ENCODE data around the gene TFDP1.

- TF ChIP-seq CTCF (IDR thresholded peaks at IDR 0.05; ENCODE audit: insufficient read depth, low read depth, low read length) (no peak), EZH2 (IDR thresholded peaks at IDR 0.05; ENCODE audit: insufficient read depth, low read length) (no peak)
These were observed 26.1 kb upstream of the TFDP1 start for GRCh38 chr13:113558461-113558860.

Data from astrocyte (in vitro differentiated cells and primary cell).